Ammon's horn (tissue), 1 donor: ENCODE data around the gene GLI3.

Experiments
- DNase-seq: peaks from one replicate; pipeline ENCODE4 v3.0.0-alpha.2; 2016; ENCODE audit warnings: low spot score

GLI3 gene

GRCh38 chr7:42105554-42106358 is 131.3 kb downstream of the GLI3 start:
- DNase-seq: no peak

GRCh38 chr7:42104694-42105093 is 132.3 kb downstream of the GLI3 start:
- DNase-seq: no peak

GRCh38 chr7:42104231-42104630 is 132.8 kb downstream of the GLI3 start:
- DNase-seq: no peak

GRCh38 chr7:42103456-42103855 is 133.6 kb downstream of the GLI3 start:
- no peak for DNase-seq

- DNase-seq: no peak
Observed at GRCh38 chr7:42103020-42103419, 134.0 kb downstream of the GLI3 start.

GRCh38 chr7:42102301-42102700 is 134.7 kb downstream of the GLI3 start:
- no peak for DNase-seq

- DNase-seq: no peak
Observed at GRCh38 chr7:42100156-42100508, 136.9 kb downstream of the GLI3 start.

GRCh38 chr7:42099470-42100155 is 137.4 kb downstream of the GLI3 start:
- no peak for DNase-seq

GRCh38 chr7:42099066-42099465 is 137.9 kb downstream of the GLI3 start:
- no peak for DNase-seq

- DNase-seq: no peak
Observed at GRCh38 chr7:42097752-42098151, 139.3 kb downstream of the GLI3 start.

GRCh38 chr7:42096681-42097561 is 140.1 kb downstream of the GLI3 start:
- no peak for DNase-seq

GRCh38 chr7:42096268-42096667 is 140.7 kb downstream of the GLI3 start:
- no peak for DNase-seq

GRCh38 chr7:42095791-42096190 is 141.2 kb downstream of the GLI3 start:
- DNase-seq: no peak

- no peak for DNase-seq
Observed at GRCh38 chr7:42093349-42093905, 143.6 kb downstream of the GLI3 start.

GRCh38 chr7:42091461-42092291 is 145.3 kb downstream of the GLI3 start:
- DNase-seq: no peak

- no peak for DNase-seq
Observed at GRCh38 chr7:42090806-42091205, 146.2 kb downstream of the GLI3 start.

- no peak for DNase-seq
Observed at GRCh38 chr7:42090056-42090455, 147.0 kb downstream of the GLI3 start.

- DNase-seq: no peak
Observed at GRCh38 chr7:42087616-42088015, 149.4 kb downstream of the GLI3 start.

- no peak for DNase-seq
Observed at GRCh38 chr7:42085531-42085930, 151.5 kb downstream of the GLI3 start.

GRCh38 chr7:42084263-42084662 is 152.7 kb downstream of the GLI3 start:
- no peak for DNase-seq

GRCh38 chr7:42083284-42083683 is 153.7 kb downstream of the GLI3 start:
- DNase-seq: no peak
